ENCODE results near the gene SND1. TPM values are rescaled to one million over a fixed set of nuclear protein-coding genes. Genes with fewer than 3 reads are reported as not detected.

SND1 gene
- total RNA-seq, 4 donors from 2014 or later, result 70.8 to 141 (median 85.7) TPM

GRCh38 chr7:127897704-127898454 is 245.9 kb downstream of the SND1 start:
- no peaks in the 10 kb centered on the region for H3K27me3 ChIP-seq
- TF ChIP-seq POLR2A (IDR thresholded peaks at IDR 0.05) (no peak), CTCF (IDR thresholded peaks at IDR 0.05) (no peak), EP300 (IDR thresholded peaks at IDR 0.05) (no peak)
- 85 to 91% methylated on average over 4 of the region's 4 CpGs for WGBS, 2 donors
- no peaks in the 10 kb centered on the region for H3K9me3 ChIP-seq
- H3K4me3 ChIP-seq, result no peak overlapping the region
- H3K36me3 ChIP-seq, result no peaks in the 10 kb centered on the region
- no peak for DNase-seq (ENCODE audit: low spot score in 2 of 2)
- no peak overlapping the region for H3K27ac ChIP-seq
- peaks cover 0 to 30% (median 22%) of the 10 kb centered on the region in 4 donors for H3K4me1 ChIP-seq

- no peak for TF ChIP-seq EP300 (IDR thresholded peaks at IDR 0.05)
- no peak for TF ChIP-seq CTCF (IDR thresholded peaks at IDR 0.05)
- TF ChIP-seq POLR2A (IDR thresholded peaks at IDR 0.05), result no peak
- no peak overlapping the region for H3K4me3 ChIP-seq
- H3K9me3 ChIP-seq, result no peaks in the 10 kb centered on the region
- no peaks in the 10 kb centered on the region for H3K27me3 ChIP-seq
- DNase-seq (ENCODE audit: low spot score in 2 of 2), result no peak
- peaks cover 0 to 30% (median 22%) of the 10 kb centered on the region in 4 donors for H3K4me1 ChIP-seq
- no peaks in the 10 kb centered on the region for H3K36me3 ChIP-seq
- no peak overlapping the region for H3K27ac ChIP-seq
- WGBS, 2 donors, result 92 to 95% methylated on average over 2 of the region's 2 CpGs
Measured at GRCh38 chr7:127899411-127899810, 247.4 kb downstream of the SND1 start.

- Histone ChIP-seq H3K36me3 (peaks cover 0 to 4% (median 0%) of the 10 kb centered on the region in 3 donors), H3K27me3 (no peaks in the 10 kb centered on the region), H3K9me3 (no peaks in the 10 kb centered on the region), H3K4me3 (no peak overlapping the region), H3K27ac (no peak overlapping the region), H3K4me1 (peaks cover 0 to 35% (median 25%) of the 10 kb centered on the region in 4 donors)
- no peak for DNase-seq (ENCODE audit: low spot score in 2 of 2)
- TF ChIP-seq POLR2A (IDR thresholded peaks at IDR 0.05) (no peak), EP300 (IDR thresholded peaks at IDR 0.05) (no peak), CTCF (IDR thresholded peaks at IDR 0.05) (no peak)
- WGBS, 2 donors, result 62 to 69% methylated on average over 4 of the region's 4 CpGs
Measured at GRCh38 chr7:127900141-127900540, 248.1 kb downstream of the SND1 start.

GRCh38 chr7:127900732-127901685 is 249.0 kb downstream of the SND1 start:
- Histone ChIP-seq H3K36me3 (peaks cover 0 to 4% (median 0%) of the 10 kb centered on the region in 3 donors), H3K27ac (no peak overlapping the region), H3K27me3 (no peaks in the 10 kb centered on the region), H3K4me1 (peaks cover 0 to 40% (median 26%) of the 10 kb centered on the region in 4 donors), H3K4me3 (no peak overlapping the region), H3K9me3 (no peaks in the 10 kb centered on the region)
- WGBS, 2 donors, result 53 to 63% methylated on average over 5 of the region's 5 CpGs
- no peak for DNase-seq (ENCODE audit: low spot score in 2 of 2)
- TF ChIP-seq EP300 (IDR thresholded peaks at IDR 0.05) (no peak), POLR2A (IDR thresholded peaks at IDR 0.05) (no peak), CTCF (IDR thresholded peaks at IDR 0.05) (no peak)
